Liver (tissue), 3 donors: ENCODE measurements around the gene ABCC8.

Experiments
- GABPA ChIP-seq, 2 donors: IDR thresholded peaks in 1 of 2; conservative IDR thresholded peaks in 1 of 2; 2 replicates each; pipeline ENCODE4 v1.6.1; 2016; ENCODE audit warnings: antibody characterized with exemption in 2 of 2, mild to moderate bottlenecking in 1 of 2, moderate library complexity in 1 of 2
- JUND ChIP-seq, 2 donors: IDR thresholded peaks; 2 replicates each; pipeline ENCODE4 v1.6.1; 2016; ENCODE audit warnings: antibody characterized with exemption in 2 of 2
- RAD21 ChIP-seq, 2 donors: IDR thresholded peaks; 2 replicates each; pipeline ENCODE4 v1.6.1; 2016; ENCODE audit warnings: antibody characterized with exemption in 2 of 2, mild to moderate bottlenecking in 2 of 2
- RXRA ChIP-seq, 2 donors: IDR thresholded peaks; 2 replicates each; pipeline ENCODE4 v1.6.1; 2017 to 2018; ENCODE audit warnings: antibody characterized with exemption in 2 of 2, mild to moderate bottlenecking in 1 of 2
- SP1 ChIP-seq: IDR thresholded peaks from 2 replicates; pipeline ENCODE4 v1.6.1; 2018; ENCODE audit warnings: antibody characterized with exemption, mild to moderate bottlenecking
- TAF1 ChIP-seq: conservative IDR thresholded peaks from 2 replicates; pipeline ENCODE4 v1.6.1; 2016; ENCODE audit warnings: antibody characterized with exemption, mild to moderate bottlenecking
- YY1 ChIP-seq: IDR thresholded peaks from 2 replicates; pipeline ENCODE4 v1.6.1; 2016; ENCODE audit warnings: antibody characterized with exemption, mild to moderate bottlenecking
- TF ChIP-seq, protein P1 (sequence below): fragments of 150-350 bp; IDR thresholded peaks from 2 replicates; pipeline ENCODE4 v1.5.1; 2017; ENCODE audit warnings: improper control_type of control experiment, low read depth, low read length; ENCODE audit not compliant: missing input control
- TF ChIP-seq, protein P2 (sequence below): IDR thresholded peaks from 2 replicates; pipeline ENCODE4 v1.6.1; 2016; ENCODE audit warnings: antibody characterized with exemption
- donor health status: healthy.
- donor health status: healthy.

DNA sequence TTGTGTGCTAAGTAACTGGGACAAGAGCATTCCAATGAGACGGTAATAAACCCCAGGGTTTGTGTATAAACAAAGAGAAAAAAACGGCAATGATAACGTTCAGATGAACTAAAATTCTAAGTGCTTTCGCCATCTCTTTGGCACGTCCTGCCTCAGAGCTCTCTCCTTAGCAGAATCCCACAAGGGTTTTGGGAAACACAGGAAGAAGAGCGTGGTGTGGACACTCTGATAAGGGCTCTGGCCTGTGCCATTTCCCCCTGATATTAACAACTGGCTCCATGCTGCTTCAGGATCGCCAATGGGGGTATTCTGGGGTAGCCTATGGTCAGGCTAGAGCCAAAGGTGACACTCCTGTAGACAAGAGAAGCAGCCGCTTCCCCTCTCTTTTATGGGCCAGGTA, 18.4 kb downstream of the ABCC8 start:
- no peak for TF ChIP-seq GABPA (IDR thresholded peaks at IDR 0.05 in 1 of 2, conservative IDR thresholded peaks at IDR 0.05 in 1 of 2)
- TF ChIP-seq, protein P1, sequence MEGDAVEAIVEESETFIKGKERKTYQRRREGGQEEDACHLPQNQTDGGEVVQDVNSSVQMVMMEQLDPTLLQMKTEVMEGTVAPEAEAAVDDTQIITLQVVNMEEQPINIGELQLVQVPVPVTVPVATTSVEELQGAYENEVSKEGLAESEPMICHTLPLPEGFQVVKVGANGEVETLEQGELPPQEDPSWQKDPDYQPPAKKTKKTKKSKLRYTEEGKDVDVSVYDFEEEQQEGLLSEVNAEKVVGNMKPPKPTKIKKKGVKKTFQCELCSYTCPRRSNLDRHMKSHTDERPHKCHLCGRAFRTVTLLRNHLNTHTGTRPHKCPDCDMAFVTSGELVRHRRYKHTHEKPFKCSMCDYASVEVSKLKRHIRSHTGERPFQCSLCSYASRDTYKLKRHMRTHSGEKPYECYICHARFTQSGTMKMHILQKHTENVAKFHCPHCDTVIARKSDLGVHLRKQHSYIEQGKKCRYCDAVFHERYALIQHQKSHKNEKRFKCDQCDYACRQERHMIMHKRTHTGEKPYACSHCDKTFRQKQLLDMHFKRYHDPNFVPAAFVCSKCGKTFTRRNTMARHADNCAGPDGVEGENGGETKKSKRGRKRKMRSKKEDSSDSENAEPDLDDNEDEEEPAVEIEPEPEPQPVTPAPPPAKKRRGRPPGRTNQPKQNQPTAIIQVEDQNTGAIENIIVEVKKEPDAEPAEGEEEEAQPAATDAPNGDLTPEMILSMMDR = no peak
- no peak for TF ChIP-seq RXRA (IDR thresholded peaks at IDR 0.05)
- no peak for TF ChIP-seq RAD21 (IDR thresholded peaks at IDR 0.05)
- TF ChIP-seq JUND (IDR thresholded peaks at IDR 0.05) = no peak
- no peak for TF ChIP-seq TAF1
- TF ChIP-seq YY1 = no peak
- TF ChIP-seq, protein P2, sequence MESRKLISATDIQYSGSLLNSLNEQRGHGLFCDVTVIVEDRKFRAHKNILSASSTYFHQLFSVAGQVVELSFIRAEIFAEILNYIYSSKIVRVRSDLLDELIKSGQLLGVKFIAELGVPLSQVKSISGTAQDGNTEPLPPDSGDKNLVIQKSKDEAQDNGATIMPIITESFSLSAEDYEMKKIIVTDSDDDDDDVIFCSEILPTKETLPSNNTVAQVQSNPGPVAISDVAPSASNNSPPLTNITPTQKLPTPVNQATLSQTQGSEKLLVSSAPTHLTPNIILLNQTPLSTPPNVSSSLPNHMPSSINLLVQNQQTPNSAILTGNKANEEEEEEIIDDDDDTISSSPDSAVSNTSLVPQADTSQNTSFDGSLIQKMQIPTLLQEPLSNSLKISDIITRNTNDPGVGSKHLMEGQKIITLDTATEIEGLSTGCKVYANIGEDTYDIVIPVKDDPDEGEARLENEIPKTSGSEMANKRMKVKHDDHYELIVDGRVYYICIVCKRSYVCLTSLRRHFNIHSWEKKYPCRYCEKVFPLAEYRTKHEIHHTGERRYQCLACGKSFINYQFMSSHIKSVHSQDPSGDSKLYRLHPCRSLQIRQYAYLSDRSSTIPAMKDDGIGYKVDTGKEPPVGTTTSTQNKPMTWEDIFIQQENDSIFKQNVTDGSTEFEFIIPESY = no peak
- TF ChIP-seq SP1 = no peak
